Transverse colon (tissue), 3 donors: ENCODE measurements around the gene GPS1.

Experiments used
- CTCF ChIP-seq, 5 experiments: fragments of 200-600 bp in 3 of 5; fragments of 450-650 bp in 2 of 5; sonication (generic) in 3 of 5; IDR thresholded peaks; 1 replicate in 2 of 5; 2 replicates in 3 of 5; pipeline ENCODE4 v1.5.1; 2016 to 2017; ENCODE audit warnings: antibody characterized with exemption in 5 of 5, inconsistent platforms in 3 of 5, mild to moderate bottlenecking in 2 of 5, moderate library complexity in 1 of 5
- EP300 ChIP-seq: sonication (generic); formaldehyde crosslinking; IDR thresholded peaks from one replicate; pipeline ENCODE4 v1.6.1; 2017; ENCODE audit warnings: antibody characterized with exemption, low read depth
- POLR2A ChIP-seq: fragments of 450-650 bp; IDR thresholded peaks from one replicate; pipeline ENCODE4 v1.6.1; 2016; ENCODE audit warnings: antibody characterized with exemption, mild to moderate bottlenecking, moderate library complexity

- TF ChIP-seq CTCF (IDR thresholded peaks at IDR 0.05) (no peak), POLR2A (no peak), EP300 (no peak)
These were observed 46.9 kb upstream of the GPS1 start for GRCh38 chr17:82004517-82005455.
